Measurements from ENCODE around the gene LIN7A.

LIN7A gene

DNA sequence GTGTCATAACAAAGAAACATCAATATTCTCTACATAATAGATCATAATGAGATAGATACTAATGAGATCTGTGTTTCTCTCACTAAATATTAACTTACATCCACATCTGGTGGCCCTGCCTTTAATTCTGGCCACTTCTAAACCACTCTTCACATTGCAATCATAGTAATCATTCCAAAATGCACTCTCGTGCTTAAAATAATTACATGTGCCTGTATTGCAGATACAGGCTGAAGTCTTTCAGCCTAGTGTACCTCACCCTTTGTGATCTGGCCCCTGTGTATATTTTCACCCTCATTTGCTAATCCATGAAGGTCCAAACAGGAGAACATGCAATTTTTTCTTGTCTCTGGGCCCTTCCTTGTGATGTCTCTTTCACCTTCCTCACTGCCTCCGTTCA, 108.0 kb downstream of the LIN7A start:
- TF ChIP-seq, protein P1, sequence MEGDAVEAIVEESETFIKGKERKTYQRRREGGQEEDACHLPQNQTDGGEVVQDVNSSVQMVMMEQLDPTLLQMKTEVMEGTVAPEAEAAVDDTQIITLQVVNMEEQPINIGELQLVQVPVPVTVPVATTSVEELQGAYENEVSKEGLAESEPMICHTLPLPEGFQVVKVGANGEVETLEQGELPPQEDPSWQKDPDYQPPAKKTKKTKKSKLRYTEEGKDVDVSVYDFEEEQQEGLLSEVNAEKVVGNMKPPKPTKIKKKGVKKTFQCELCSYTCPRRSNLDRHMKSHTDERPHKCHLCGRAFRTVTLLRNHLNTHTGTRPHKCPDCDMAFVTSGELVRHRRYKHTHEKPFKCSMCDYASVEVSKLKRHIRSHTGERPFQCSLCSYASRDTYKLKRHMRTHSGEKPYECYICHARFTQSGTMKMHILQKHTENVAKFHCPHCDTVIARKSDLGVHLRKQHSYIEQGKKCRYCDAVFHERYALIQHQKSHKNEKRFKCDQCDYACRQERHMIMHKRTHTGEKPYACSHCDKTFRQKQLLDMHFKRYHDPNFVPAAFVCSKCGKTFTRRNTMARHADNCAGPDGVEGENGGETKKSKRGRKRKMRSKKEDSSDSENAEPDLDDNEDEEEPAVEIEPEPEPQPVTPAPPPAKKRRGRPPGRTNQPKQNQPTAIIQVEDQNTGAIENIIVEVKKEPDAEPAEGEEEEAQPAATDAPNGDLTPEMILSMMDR (conservative IDR thresholded peaks at IDR 0.05; ENCODE audit: control insufficient read depth, insufficient read depth, low read depth, low read length), result no peak
- DNase-seq (ENCODE audit: low read depth), result no peak
- H3K4me3 ChIP-seq (ENCODE audit: control insufficient read depth, low read depth, low read length), result no peak overlapping the region

DNA sequence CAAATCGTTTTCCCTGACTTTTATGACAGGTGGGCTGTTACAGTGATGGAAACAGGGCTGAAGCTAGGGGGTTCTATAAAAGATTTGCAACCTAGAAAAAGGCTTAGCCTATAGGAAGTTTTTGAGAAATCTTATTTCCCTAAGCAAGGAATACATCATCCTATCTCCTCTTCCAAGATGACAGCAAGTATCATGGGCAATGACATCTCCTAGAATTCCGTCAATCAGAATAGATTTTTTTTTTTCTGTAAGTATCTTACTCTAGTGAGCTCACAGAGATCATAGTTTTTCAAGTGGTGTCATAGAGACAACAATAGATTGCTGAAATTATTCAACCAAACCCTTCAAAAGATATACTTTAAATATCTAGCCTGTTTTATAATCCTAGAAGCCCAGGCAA, 112.2 kb downstream of the LIN7A start:
- no peak overlapping the region for H3K4me3 ChIP-seq (ENCODE audit: control insufficient read depth, low read depth, low read length)
- TF ChIP-seq, protein P1 (conservative IDR thresholded peaks at IDR 0.05; ENCODE audit: control insufficient read depth, insufficient read depth, low read depth, low read length), result no peak
- no peak for DNase-seq (ENCODE audit: low read depth)

DNA sequence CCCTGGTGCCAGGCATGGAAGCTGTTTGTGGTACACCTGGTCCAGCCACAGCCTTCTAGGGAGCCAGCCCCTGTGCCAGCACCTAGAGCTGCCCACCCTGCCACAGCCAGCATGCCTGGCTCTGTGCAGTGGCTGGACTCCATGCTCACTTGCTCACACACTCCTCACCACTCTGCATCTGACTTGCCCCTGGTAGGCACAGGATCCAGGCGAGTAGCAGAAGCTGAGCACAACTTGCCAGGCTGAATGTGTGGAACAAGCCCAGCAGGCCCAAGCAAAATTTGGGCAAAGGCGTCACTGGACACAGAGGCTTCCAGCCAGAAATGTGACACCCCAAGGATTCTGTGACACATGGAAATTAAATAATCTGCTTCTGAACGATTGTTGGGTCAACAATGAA, 114.3 kb downstream of the LIN7A start:
- H3K4me3 ChIP-seq (ENCODE audit: control insufficient read depth, low read depth, low read length), result no peak overlapping the region
- DNase-seq (ENCODE audit: low read depth), result no peak
- TF ChIP-seq, protein P1 (conservative IDR thresholded peaks at IDR 0.05; ENCODE audit: control insufficient read depth, insufficient read depth, low read depth, low read length), result no peak

DNA sequence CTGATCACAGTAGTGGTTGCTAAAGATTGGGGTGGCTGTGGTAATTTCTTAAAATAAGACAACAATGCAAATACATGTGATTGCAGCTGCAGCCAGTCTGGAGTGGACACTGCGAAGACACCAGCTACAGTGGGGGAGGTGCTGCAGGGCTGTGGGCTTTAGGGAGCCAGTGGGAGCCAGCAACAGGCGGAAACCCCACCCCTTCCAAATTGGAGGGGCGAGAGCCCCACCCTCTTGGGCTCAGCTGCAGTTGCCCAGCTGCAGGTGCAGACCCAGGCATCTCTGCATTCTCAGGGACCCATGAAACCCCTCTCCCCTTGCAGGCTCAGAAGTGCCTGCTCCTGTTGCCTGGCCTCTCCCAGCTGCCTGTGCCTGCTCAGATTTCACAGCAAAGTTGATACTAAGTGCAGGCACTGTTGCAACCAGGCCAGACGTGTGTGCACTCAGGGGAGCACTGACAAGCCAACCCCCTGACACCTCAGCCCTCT, 116.2 kb downstream of the LIN7A start:
- no peak for DNase-seq (ENCODE audit: low read depth)
- TF ChIP-seq, protein P1 (conservative IDR thresholded peaks at IDR 0.05; ENCODE audit: control insufficient read depth, insufficient read depth, low read depth, low read length), result no peak

DNA sequence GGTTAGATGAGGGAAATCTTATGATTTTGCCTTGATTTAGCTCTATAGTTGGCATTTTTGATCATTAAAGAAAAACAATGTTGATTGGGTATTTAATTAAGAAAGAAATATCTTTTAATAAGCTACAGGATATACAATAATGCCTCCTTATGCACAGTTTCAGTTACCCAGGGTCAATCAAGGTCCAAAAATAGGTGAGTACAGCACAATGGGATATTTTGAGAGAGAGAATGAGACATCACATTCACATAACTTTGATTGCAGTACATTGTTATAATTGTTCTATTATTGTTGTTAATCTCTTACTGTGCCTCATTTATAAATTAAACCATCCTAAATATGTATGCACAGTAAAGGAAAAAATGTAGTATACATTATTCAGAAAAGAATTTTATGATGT, 118.9 kb downstream of the LIN7A start:
- TF ChIP-seq, protein P1 (conservative IDR thresholded peaks at IDR 0.05; ENCODE audit: control insufficient read depth, insufficient read depth, low read depth, low read length), result no peak
- H3K4me3 ChIP-seq (ENCODE audit: control insufficient read depth, low read depth, low read length), result no peak overlapping the region
- no peak for DNase-seq (ENCODE audit: low read depth)

More for the DNA sequence above, 116.2 kb downstream of the LIN7A start:
- H3K4me3 ChIP-seq (ENCODE audit: control insufficient read depth, low read depth, low read length), result no peak overlapping the region

DNA sequence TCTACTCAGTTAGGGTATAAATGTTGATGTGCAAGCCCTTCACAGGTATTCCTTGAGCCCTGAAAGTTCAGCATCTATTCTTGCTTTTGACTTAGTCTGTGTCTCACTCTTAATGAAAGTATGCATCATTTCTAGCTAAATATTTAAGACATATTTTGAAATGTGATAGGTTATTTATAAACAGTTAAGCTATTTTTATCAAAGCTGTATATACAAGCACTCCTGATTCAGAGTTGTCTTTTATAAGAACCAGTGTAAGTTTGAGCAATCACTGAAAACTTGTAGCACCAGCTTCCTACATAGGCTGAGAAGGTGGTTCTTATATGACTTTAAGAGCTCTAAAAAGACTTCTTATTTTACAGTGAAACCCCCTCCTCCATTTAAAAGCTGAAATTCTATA, 122.4 kb downstream of the LIN7A start:
- no peak overlapping the region for H3K4me3 ChIP-seq (ENCODE audit: control insufficient read depth, low read depth, low read length)
- no peak for DNase-seq (ENCODE audit: low read depth)
- TF ChIP-seq, protein P1 (conservative IDR thresholded peaks at IDR 0.05; ENCODE audit: control insufficient read depth, insufficient read depth, low read depth, low read length), result no peak

DNA sequence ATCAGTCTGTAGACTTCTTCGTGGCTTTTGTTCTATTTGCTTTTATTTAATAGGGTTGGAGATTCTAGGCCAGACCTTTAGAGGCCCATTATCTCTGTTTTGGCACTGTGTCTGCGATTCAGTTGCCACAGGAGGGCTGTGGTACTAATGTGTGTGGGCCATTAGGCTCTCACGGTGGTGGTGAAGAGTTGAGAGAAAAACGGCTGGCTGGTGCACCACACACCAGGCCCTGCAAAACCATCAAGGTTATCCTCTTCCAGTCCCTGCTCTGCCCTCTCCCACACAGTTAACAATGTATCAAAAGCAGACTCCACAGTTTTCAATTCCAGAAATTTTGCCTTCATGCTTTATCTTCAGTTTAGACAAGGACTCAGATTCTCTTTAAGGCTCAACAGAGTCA, 123.3 kb downstream of the LIN7A start:
- H3K4me3 ChIP-seq (ENCODE audit: control insufficient read depth, low read depth, low read length), result no peak overlapping the region
- TF ChIP-seq, protein P1 (conservative IDR thresholded peaks at IDR 0.05; ENCODE audit: control insufficient read depth, insufficient read depth, low read depth, low read length), result no peak
- no peak for DNase-seq (ENCODE audit: low read depth)
